IPS-NIHi7 (cell line): ENCODE measurements around the gene CCDC92.

Experiments used
- DNase-seq: peaks from one replicate; pipeline ENCODE4 v3.0.0; 2012; ENCODE audit warnings: mixed read lengths; ENCODE audit errors: extremely low spot score

The CCDC92 gene

GRCh38 chr12:124002021-124002644 lies 29.5 kb upstream of the CCDC92 start:
- DNase-seq, result no peak

DNA sequence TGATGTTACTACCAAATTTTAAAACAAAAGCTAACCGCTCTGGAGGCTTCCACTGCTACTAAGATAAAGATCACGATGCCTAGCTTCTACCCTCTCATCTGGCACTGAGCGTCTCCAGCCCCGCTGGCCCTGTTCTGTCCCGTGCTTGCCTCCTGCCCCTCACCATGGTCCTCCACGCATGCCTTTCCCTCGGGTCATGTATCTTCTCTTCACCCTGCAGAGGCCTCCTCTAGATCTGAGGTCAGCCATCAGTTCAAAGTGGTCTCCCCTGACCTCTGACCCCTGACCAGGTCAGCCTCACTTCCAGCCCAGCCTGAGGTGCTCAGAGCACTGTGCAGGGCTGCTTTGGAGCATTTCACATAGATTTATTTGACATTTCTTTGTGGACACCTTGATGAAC lies 28.7 kb upstream of the CCDC92 start:
- no peak for DNase-seq

GRCh38 chr12:124000111-124000510 lies 27.5 kb upstream of the CCDC92 start:
- DNase-seq, result no peak

DNA sequence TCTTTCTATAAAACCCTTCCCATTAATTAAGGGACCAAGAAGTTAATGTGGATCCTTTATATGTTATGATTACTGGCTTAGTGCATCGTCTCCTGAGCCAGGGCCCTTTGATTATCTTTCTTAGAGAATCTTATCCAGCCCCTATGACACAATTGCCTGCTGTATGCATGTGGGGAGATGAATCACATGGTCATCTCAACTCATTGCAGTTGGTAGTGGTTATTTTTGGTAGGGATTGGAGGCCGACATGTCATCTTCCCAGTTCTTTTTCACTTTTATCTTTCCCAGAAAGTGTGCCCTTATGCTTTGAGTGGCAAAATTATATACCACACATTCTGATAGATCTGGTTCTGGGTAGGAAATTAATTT lies 26.3 kb upstream of the CCDC92 start:
- no peak for DNase-seq

GRCh38 chr12:123998344-123998990 lies 25.8 kb upstream of the CCDC92 start:
- DNase-seq, result no peak

DNA sequence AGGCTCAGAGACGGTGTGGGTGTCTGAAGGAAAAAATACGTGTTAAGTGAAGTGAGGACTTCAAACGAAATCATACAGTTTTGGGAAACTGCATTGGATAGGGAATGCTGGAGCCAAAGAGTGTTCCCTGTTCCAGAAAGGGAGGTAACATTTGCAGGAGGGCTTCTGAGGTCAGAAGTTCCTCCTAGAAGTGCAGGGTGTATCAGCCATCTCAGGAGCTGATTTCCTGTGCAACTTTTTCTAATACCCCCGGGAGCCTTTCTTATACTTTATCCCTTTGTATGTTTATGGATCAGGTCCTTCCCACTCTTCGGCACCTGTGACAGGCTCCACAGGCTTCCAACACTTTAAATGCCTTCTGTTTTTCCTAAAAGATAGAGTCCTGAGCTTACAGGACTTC lies 25.3 kb upstream of the CCDC92 start:
- no peak for DNase-seq

- DNase-seq, result no peak
Measured at GRCh38 chr12:123997033-123997822, 24.6 kb upstream of the CCDC92 start.

DNA sequence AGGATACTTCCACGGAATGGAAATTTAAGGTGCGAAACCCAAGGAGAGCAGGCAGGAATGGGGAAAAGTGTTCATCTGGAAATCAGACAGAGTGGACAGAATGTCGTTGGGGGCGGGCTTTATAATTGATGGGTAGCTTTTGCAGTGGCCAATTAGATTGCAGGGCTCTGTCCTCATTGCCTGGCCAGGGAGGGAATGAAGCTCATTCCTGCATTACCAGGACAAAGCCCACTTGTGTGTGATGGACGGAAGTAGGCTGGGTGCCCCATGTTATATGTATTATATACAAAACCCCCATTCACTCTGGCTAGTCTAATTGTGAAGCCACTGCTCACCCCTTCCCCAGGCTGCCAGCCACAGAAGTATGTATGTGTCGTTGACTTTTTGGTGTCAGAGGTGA lies 23.9 kb upstream of the CCDC92 start:
- no peak for DNase-seq

DNA sequence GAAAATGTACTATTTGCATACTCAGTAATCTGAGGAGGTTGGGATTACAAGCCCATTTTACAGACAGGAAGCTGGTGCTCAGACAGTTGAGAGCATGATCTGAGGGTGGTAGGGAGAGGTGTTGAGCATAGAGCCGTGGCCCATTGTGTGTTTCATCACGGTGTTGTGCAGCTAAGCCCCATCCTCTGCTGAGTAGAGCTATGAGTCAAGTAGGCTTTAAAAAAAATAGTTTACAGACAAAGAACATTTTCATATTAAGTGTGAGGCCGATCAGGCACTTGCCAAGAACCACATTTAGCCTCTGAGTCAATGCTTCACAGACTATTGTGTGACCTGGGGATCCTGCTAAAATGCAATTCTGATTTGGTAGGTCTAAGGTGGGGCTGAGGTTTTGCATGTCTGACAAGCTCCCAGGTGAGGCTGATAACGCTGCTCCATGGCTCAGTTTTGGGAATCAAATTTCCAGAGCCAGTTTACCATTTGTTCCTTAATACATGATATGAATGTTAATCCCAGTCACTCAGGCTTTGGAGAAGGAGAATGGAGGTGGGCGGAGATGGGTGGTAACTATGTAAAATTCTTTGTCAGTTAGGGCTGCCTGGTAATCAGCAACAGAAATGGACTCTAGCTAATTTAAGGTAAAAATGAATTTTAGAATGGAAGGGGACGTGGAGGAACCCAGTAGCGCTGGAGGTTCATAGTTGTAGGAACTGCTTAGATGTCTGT lies 22.6 kb upstream of the CCDC92 start:
- no peak for DNase-seq

DNA sequence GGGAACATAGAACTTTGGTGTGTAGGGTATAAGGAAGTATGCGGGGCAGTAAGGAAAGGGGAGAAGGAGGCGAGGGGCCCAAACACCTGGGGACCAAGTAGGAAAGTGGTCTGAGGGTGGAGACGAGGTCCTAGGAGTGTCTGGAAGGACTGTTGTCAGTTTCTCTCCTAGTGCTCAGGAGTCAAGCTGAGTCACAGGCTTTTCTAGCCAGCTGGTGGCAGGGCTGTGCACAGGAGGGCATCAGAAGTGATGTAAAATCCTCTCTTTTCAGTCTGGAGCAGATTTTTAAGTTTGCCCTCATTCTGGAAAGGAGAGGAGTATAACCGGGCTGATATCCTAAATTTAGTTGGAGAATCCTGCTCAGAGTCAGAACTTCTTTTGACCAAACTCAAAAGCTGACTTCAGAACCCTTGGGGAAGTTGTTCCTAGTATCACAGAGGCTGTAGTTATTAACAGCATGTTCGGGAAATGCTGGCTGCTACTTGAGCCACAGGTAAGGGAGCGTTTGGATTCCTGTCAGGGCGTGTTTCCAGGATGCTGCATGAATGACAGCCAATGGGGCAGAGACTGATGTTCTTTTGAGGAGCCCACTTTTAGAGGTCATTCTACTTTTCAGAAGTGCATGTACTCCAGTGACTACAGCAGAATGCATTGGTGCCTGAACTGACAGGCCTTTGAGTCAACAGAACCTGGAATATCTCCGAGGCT lies 19.6 kb upstream of the CCDC92 start:
- no peak for DNase-seq

GRCh38 chr12:123991372-123991951 lies 18.8 kb upstream of the CCDC92 start:
- no peak for DNase-seq

GRCh38 chr12:123990511-123990910 lies 17.9 kb upstream of the CCDC92 start:
- DNase-seq, result no peak

DNA sequence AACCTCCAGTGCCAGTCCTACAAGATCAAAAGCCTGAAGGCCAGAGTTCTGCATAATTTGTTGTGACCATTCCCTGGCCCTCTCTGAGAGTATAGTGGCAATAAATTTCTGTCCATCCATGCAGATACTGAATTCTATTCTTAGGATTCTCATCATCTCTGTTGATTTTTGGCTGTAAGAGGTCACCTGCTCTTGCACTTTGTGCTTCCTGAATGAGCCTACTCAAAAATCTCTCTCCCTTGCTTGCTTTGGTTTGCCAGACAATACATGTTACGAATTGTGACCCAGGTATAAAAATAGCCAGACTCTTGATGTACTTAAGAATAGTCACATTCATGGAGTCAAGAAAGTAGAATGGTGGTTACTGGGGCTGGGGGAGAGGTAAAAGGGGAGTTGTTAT lies 17.1 kb upstream of the CCDC92 start:
- DNase-seq, result no peak

DNA sequence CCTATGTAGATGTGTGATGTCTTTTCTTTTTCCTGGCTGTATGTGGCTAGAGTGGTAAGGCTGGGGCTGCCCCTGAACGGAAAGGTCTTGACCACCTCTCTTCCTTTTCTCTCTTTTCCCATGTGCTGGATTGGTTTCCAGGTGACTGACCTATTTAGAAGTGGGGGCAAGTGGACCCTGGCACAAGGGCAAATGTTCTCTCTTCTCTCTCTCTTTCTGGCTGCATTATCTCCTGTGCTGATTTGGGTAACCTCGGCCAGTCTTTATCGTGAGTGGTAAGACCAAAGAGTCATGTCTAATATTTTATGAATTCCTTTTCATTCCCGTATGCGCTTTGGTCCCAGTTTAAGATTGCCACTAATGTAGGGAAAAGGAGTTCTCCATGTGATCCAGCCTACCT lies 16.5 kb upstream of the CCDC92 start:
- DNase-seq, result no peak

GRCh38 chr12:123987022-123987421 lies 14.4 kb upstream of the CCDC92 start:
- DNase-seq, result no peak

DNA sequence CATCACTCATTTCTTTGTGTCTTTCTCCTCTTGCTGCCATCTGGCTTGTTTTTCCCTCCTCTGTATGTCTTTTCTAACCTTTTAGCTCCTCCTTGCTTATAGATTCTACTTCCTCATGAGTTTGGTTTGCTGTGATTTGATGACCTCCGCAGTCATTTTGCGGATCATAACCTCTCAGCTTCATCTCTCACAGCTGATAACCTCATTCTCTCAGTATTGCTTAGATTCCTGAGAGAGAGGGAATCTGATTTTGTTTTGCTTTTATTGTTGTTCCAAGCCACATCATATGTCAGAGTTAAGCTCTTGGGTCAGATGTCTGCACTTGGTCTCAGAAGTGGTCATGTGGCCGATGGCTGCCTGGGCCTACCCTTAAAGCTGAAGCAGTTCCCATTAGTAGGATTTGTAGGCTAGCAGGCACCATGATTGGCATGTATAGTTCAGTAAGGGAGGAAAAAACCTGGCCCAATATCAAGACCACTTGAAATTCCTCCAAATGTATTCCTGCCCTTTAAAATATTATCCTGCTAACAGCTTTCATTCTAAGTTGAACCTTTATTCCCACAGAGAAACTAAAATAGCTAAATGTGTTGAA lies 13.8 kb upstream of the CCDC92 start:
- DNase-seq, result no peak

GRCh38 chr12:123984903-123985302 lies 12.3 kb upstream of the CCDC92 start:
- no peak for DNase-seq

GRCh38 chr12:123983822-123984485 lies 11.3 kb upstream of the CCDC92 start:
- DNase-seq, result peak; percentile 60

DNA sequence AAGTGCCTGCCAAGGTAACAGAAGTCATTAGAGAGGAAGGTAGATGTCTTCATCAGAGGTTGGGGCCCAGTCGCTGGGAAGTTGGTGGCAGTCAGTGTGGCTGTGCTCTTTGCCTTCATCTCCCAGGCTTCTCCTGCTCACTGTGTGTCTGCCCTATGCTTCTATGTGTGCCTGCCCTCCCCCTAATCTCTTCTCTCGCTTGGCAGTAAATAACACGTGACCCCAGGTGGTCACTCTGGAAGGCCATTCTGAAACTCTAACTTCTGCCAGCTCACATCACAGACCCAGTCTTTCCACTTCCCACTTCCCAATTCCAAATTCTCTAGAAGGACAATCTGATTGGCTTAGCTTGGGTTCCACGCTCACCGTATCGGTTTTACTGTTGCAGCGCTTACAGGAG lies 9.6 kb upstream of the CCDC92 start:
- no peak for DNase-seq

GRCh38 chr12:123979566-123979965 lies 6.9 kb upstream of the CCDC92 start:
- DNase-seq, result no peak
